Dendritic cell treated with granulocyte-macrophage colony-stimulating factor and Interleukin-4, amounts not matched to agents 40 ng/mL and 50 ng/mL, for 4 days (primary cell): ENCODE data around the gene ZCCHC10.

Source experiments
- H3K27ac Mint-ChIP-seq: one replicate; pipeline ENCODE4 v1.8.0; 2022; ENCODE audit warnings: mild to moderate bottlenecking, mixed read lengths
- H3K27me3 Mint-ChIP-seq: one replicate; pipeline ENCODE4 v1.8.0; 2022; ENCODE audit warnings: mild to moderate bottlenecking, mixed read lengths
- H3K36me3 Mint-ChIP-seq: one replicate; pipeline ENCODE4 v1.8.0; 2022; ENCODE audit warnings: low read depth, mixed read lengths
- H3K4me1 Mint-ChIP-seq: one replicate; pipeline ENCODE4 v1.8.0; 2022; ENCODE audit warnings: low read depth, mixed read lengths
- H3K4me3 Mint-ChIP-seq: one replicate; pipeline ENCODE4 v1.8.0; 2022; ENCODE audit warnings: mild to moderate bottlenecking, moderate library complexity, mixed read lengths
- H3K9me3 Mint-ChIP-seq: one replicate; pipeline ENCODE4 v1.8.0; 2022; ENCODE audit warnings: mixed read lengths
- intact Hi-C: fragments of 100-400 bp; cut with micrococcal nuclease; formaldehyde crosslinking; loops from one replicate; pipeline ENCODE4 v1.15.0; 2022

The ZCCHC10 gene

DNA sequence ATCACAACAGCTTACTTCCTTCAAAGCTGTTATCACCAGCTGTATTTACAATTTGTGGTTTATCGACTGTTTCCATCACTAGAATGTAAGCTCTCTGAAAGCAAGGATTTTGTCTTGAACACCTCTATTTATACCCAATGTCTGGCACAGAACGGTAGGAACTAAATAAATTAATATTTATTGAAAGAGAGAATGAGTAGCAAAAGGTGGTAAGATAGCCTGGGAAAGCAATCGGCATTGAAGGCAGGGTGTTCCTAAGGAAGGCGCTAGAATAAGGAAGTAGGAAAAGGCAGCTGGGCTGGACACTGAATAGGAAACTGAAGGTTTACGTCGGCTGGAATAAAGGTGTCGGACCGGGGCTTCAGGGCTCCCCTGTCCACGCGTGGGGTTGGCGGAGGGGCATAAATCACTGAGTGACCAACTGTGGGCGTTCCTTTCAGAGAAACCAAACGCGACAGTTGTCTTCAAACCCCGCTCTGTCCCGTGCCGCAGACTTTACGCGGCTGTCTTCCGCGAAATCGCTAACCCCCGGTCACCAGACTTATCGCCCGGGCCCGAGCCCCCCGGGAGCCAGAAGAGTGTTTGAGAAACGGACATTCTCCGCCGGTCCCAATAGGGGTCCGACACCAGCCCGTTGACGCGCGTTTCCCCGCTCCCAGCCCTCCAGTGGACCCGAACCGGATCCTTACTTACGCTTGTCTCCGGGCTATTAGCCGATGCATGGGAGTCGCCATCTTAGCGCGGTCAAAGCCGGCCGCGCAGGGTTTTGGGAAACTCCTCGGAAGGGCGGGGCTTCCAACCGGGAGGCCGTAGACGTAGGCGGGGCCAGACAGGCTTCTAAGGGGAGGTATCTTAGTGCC is at the start of gene ZCCHC10:
Gene ZCCHC10 (minus strand): TSS at position 746 of the 860 bp plus-strand sequence. CDS start 12 bp downstream, at position 734.
- no peaks in the 10 kb centered on the region for H3K9me3 Mint-ChIP-seq
- H3K27ac Mint-ChIP-seq = peak within 1 kb of the TSS; percentile 98
- H3K36me3 Mint-ChIP-seq = peaks cover 20% of the 10 kb centered on the region
- peaks cover 4% of the 10 kb centered on the region for H3K27me3 Mint-ChIP-seq
- peak within 1 kb of the TSS; percentile 85 for H3K4me3 Mint-ChIP-seq
- intact Hi-C loops = loop anchor here (1.0 to 2.0 kb wide), 2 partner anchors 26 to 63 kb away; partner anchors contain the start of genes AFF4 and HSPA4
- peaks cover 17% of the 10 kb centered on the region for H3K4me1 Mint-ChIP-seq

DNA sequence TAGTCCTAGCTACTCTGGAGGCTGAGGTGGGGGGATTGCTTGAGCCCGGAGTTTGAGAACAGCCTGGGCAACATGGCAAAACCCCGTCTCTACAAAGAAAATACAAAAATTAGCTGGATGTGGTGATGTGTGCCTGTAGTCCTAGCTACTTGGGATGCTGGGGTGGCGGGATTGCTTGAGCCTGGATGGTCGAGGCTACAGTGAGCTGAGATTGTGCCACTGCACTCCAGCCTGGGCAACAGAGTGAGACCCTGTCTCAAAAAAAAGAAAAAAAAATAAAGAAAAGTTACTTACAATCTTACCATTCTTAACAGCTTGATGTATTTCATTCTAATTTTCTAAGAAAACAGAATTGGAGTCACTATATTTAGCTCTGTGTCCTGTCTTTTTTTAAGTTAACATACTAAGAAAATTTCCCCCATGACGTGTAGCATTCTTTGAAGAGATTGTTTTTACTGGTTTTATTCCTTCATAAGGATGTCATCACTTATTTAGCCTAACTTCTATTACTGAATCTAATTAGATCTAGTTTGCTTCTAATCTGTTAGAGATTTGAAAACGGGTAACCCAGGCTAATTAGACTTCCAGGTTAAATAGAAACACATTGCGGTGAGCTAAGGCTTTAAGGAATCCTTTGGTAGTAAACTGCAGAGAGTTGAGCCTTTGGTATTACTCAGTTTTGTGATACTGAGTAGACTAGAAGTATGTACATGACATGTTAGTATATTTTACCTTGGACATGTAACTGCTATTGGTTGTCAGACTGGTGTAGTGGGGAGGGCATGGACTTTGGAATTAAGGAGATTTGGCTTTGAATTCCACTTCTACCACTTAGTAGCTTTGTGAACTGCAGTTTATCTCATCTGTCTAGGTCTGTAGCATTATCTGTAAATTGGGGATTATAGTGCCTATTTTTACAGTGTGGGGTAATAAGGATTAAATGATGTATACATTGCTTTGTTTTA is 49.5 kb upstream of the ZCCHC10 start:
- Mint-ChIP-seq H3K4me3 (no peak overlapping the region), H3K9me3 (no peaks in the 10 kb centered on the region), H3K4me1 (no peaks in the 10 kb centered on the region), H3K27me3 (no peaks in the 10 kb centered on the region), H3K27ac (no peak overlapping the region), H3K36me3 (peaks cover 98% of the 10 kb centered on the region)
- intact Hi-C loops = no loop called here

DNA sequence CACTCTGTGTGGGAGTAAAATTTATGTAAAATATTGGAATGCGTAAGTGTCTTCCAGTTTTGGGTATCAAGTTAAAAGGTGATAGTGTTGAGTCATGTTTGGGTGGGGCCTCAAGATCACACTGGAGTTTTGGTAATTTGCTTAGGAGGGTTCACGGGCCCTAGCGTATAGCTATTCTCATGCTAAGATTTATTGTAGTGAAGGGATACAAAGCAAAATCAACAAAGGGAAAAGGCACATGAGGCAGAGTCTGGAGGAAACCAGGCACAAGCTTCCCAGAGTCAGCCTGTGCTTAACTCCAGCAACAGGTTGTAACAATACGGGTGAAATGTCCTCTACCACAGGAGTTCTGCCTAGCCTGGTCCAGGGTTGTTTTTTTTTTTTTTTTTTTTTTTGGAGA is 45.7 kb upstream of the ZCCHC10 start:
- H3K27ac Mint-ChIP-seq = no peak overlapping the region

DNA sequence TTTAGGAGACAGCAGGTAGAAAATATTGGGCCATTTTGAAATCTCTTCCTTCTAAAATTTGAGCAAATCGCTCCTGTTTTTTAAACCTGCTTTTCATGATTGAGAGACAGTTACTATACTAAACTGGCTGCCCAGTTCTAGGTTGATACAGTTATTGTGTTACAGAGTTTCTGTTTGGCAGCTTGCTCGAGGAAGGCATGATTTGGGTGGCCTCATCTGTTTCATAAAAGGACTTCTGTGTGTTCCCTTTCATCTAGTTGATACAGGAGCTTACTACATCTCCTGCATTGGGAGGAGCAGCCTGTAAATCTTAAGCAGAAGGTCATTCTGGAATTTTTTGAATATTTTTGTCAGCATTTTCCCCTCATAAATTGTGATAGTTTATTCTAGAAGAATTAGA is 39.7 kb upstream of the ZCCHC10 start:
- H3K27ac Mint-ChIP-seq = no peak overlapping the region
- no peaks in the 10 kb centered on the region for H3K9me3 Mint-ChIP-seq
- H3K27me3 Mint-ChIP-seq = no peaks in the 10 kb centered on the region
- peaks cover 15% of the 10 kb centered on the region for H3K4me1 Mint-ChIP-seq
- no peak overlapping the region for H3K4me3 Mint-ChIP-seq
- peaks cover 75% of the 10 kb centered on the region for H3K36me3 Mint-ChIP-seq
- intact Hi-C loops = no loop called here

More for the DNA sequence above, 45.7 kb upstream of the ZCCHC10 start:
- Mint-ChIP-seq H3K27me3 (no peaks in the 10 kb centered on the region), H3K36me3 (peaks cover 99% of the 10 kb centered on the region), H3K4me1 (no peaks in the 10 kb centered on the region), H3K9me3 (no peaks in the 10 kb centered on the region), H3K4me3 (no peak overlapping the region)
- intact Hi-C loops = no loop called here

DNA sequence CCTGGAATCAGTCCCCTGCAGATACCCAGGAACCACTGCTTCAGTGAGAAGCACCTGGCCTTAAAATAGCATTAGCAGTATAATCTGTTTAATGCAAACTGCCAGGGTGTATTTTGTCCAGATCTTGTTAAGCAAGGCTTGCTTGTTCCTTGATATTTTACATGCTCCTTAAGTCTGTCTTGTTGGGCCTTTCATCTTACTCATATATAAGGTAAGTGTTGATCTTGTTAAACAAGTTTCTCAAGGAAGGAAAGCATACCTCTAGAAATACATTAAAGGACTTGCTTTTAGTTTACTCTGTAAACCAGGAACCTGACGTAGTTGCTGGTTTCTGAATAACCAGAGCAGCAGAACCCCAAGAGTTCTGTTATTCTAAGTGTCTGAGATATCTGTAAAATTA is 39.1 kb upstream of the ZCCHC10 start:
- peaks cover 69% of the 10 kb centered on the region for H3K36me3 Mint-ChIP-seq
- no peaks in the 10 kb centered on the region for H3K9me3 Mint-ChIP-seq
- H3K4me1 Mint-ChIP-seq = peaks cover 16% of the 10 kb centered on the region
- H3K27me3 Mint-ChIP-seq = no peaks in the 10 kb centered on the region
- no peak overlapping the region for H3K27ac Mint-ChIP-seq
- intact Hi-C loops = no loop called here
- no peak overlapping the region for H3K4me3 Mint-ChIP-seq

DNA sequence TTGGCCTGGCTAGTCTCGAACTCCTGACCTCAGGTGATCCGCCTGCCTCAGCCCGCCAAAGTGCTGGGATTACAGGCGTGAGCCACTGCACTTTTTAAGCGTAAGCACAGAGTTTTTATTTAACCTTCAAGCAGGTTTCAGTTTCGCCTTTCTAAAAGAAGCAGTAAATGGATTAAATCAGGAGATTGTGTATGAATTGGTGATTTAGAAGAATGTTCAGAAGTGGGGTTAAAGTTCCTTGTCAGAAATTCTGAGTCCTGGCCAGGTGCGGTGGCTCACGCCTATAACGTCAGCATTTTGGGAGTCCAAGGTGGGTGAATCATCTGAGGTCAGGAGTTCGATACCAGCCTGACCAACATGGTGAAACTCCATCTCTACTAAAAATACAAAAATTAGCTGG is 37.6 kb upstream of the ZCCHC10 start:
- H3K27ac Mint-ChIP-seq = no peak overlapping the region
- no peaks in the 10 kb centered on the region for H3K27me3 Mint-ChIP-seq
- intact Hi-C loops = no loop called here
- peaks cover 16% of the 10 kb centered on the region for H3K4me1 Mint-ChIP-seq
- H3K36me3 Mint-ChIP-seq = peaks cover 54% of the 10 kb centered on the region
- H3K4me3 Mint-ChIP-seq = no peak overlapping the region
- H3K9me3 Mint-ChIP-seq = no peaks in the 10 kb centered on the region

DNA sequence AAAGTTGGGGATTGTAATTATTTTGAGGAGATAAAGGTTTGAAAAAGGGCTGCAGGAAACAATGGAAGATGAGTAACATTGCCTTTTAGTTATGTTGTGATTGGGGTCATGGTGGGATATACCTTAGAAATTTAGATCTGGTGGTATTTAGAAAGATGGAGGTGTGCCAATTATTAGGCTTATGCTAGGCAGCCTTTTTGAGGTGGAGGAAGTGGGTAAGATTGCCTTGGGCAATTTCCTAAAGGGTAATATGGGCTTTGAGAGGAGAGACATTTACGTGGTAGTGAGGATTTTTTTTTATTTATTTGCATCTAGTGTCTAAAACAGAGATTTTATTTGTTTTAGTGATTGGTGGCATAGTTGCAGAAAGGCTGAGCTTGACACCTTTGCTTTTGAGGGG is 35.9 kb upstream of the ZCCHC10 start:
- no peaks in the 10 kb centered on the region for H3K9me3 Mint-ChIP-seq
- intact Hi-C loops = no loop called here
- H3K4me3 Mint-ChIP-seq = no peak overlapping the region

DNA sequence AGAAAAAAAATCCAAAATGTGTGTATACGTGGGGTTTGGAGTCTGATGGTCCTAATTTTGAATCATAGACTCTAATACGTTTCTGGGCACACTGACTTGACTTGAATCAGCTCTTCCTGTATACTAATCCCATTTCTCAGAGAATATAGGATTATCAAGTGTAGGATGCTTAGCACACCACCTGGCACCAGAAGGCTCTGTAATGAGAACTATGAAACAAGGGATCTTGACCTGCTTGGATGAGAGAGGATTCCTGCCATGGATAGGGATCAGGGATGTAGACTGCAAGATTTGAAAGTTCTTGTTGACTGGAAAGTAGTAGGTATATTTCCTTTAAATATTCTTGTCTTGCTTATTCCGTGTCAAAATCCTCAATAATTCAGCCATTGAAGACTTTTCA is 33.3 kb upstream of the ZCCHC10 start:
- H3K4me3 Mint-ChIP-seq = no peak overlapping the region
- intact Hi-C loops = no loop called here
- no peaks in the 10 kb centered on the region for H3K27me3 Mint-ChIP-seq
- H3K4me1 Mint-ChIP-seq = peaks cover 39% of the 10 kb centered on the region
- H3K27ac Mint-ChIP-seq = no peak overlapping the region
- no peaks in the 10 kb centered on the region for H3K9me3 Mint-ChIP-seq
- peaks cover 21% of the 10 kb centered on the region for H3K36me3 Mint-ChIP-seq

More for the DNA sequence above, 35.9 kb upstream of the ZCCHC10 start:
- peak overlapping the region; percentile 2 for H3K27ac Mint-ChIP-seq
- peaks cover 26% of the 10 kb centered on the region for H3K4me1 Mint-ChIP-seq
- peaks cover 37% of the 10 kb centered on the region for H3K36me3 Mint-ChIP-seq
- H3K27me3 Mint-ChIP-seq = no peaks in the 10 kb centered on the region

DNA sequence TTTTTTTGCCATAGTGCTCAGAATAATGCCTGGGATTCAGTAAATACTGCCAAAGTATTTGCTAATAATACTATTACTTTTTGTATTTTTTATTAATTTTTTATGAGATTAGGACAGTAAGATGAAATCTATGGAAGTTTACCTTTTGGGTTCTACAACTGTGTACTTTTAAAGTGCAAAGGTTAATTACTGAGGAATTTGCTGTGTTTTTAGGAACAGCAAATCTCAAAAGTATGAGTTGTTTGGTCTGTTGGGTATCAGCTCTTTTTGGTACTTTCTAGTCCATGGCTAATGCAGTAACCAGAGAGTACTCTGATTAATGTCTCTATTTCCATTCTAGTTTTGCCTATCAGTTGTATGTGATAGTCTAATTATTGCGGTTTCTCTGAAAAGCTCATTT is 30.5 kb upstream of the ZCCHC10 start:
- intact Hi-C loops = no loop called here
- Mint-ChIP-seq H3K4me1 (peaks cover 46% of the 10 kb centered on the region), H3K27me3 (no peaks in the 10 kb centered on the region), H3K4me3 (no peak overlapping the region), H3K27ac (no peak overlapping the region), H3K9me3 (no peaks in the 10 kb centered on the region), H3K36me3 (peaks cover 29% of the 10 kb centered on the region)

DNA sequence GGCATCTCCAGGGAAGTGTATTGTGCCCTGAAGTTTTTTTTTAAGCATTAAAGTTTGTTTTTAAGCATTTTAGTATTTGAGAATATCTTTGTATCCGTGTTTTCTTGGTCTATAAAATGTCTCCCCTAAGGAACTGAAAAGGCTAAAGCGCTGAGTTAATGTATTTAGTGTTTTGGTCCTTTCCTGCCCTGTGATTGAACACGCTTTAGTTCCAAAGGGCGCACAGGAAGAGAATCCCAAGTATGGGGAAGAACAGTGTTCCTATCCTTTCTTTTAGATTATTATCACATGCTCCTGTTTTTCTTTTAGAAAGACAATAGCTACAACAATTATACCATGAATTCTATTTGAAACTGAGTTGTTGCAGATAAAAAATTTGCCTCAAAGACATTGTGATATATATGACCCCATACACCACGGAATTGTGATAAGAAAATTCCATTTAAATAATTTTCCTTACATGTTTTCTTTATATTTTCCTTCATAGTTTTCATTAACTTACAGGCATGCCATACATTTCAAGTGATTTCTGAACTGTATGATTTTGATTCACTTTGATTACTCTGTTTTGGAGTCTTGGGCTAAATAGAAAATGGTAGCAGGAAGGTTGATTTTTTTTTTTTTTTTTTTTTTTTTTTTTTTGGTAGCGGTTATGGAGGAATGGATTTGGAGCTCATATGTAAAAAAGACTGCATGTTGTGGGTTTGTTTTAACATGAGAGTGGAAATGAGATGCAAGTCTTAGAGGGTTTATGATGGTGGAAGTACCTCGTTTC is 28.5 kb upstream of the ZCCHC10 start:
- intact Hi-C loops = no loop called here
- Mint-ChIP-seq H3K36me3 (peaks cover 41% of the 10 kb centered on the region), H3K27ac (no peak overlapping the region), H3K4me1 (peaks cover 48% of the 10 kb centered on the region), H3K27me3 (no peaks in the 10 kb centered on the region), H3K9me3 (no peaks in the 10 kb centered on the region), H3K4me3 (no peak overlapping the region)

DNA sequence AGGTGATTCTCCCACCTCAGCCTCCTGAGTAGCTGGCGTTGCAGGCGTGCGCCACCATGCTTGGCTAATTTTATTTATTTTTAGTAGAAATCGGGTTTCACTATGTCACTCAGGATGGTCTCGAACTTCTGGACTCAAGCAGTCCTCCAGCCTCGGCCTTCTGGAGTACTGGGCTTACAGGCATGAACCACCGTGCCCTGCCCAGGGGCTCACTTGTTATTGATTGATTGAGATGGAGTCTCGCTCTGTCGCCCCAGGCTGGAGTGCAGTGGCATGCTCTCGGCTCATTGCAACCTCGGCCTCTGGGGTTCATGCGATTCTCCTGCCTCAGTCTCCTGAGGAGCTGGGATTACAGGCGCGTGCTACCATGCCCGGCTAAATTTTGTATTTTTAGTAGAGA is 27.1 kb upstream of the ZCCHC10 start:
- peaks cover 41% of the 10 kb centered on the region for H3K36me3 Mint-ChIP-seq
- H3K4me1 Mint-ChIP-seq = peaks cover 47% of the 10 kb centered on the region
- peak overlapping the region; percentile 99 for H3K27ac Mint-ChIP-seq
- H3K27me3 Mint-ChIP-seq = peaks cover 3% of the 10 kb centered on the region
- H3K4me3 Mint-ChIP-seq = peak overlapping the region; percentile 93
- H3K9me3 Mint-ChIP-seq = no peaks in the 10 kb centered on the region
- intact Hi-C loops = no loop called here

DNA sequence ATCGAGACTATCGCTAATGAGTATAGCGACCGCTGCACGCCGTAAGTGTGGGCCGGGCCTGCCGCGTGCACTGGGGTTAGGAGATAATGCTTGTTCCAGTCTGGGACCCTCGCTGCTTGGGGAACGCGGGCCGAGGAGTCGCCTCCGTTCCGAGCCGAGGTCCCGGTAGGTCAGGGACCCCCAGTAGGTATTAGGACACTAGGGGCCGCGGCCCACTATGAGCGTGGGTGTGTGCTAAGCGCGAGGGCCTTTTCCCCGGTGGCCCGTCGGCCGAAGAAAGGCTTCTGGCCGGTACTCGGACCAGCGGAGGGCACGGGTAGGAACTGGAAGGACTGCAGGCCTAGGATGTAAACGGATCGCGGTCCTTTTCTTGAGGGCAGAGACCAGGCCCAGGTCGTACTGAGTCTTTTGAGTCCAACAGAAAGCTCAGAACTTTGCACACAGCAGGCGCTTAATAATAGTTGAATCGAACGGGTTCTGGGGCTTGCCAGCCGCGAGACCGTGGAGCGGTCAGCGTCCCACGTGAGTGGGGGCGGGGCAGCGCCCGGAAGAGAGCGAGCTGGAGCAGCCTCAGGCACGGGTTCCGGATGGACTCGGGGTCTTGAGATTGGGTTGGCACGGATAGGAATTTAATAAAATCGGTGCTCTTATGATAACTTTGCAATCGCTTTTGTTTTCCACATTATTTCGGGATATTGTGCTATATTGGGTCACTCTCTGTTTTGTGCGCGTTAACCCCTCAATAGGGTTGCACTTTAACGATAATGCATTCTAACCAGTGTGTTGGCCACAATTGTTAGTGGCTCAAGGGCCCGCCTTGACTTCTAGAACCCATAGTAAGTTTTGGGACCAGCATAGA is 26.2 kb upstream of the ZCCHC10 start:
- no peaks in the 10 kb centered on the region for H3K9me3 Mint-ChIP-seq
- peak overlapping the region; percentile 99 for H3K27ac Mint-ChIP-seq
- peaks cover 38% of the 10 kb centered on the region for H3K4me1 Mint-ChIP-seq
- peak overlapping the region; percentile 93 for H3K4me3 Mint-ChIP-seq
- peaks cover 8% of the 10 kb centered on the region for H3K27me3 Mint-ChIP-seq
- intact Hi-C loops = loop anchor here (1.0 kb wide), 2 partner anchors 26 to 89 kb away; partner anchors contain the start of genes AFF4 and ZCCHC10
- peaks cover 41% of the 10 kb centered on the region for H3K36me3 Mint-ChIP-seq
